Right forelimb (tissue), 1 donor: ENCODE results near the gene RFXAP.
"Not testable (repeated sequence)": the region's sequence is repeated elsewhere in the genome, so short reads cannot be mapped to it uniquely, and the experiment has no call there.

ENCODE experiments used
- DNase-seq: peaks from one replicate; pipeline ENCODE4 v3.0.0-alpha.2; 2018

RFXAP gene, protein sequence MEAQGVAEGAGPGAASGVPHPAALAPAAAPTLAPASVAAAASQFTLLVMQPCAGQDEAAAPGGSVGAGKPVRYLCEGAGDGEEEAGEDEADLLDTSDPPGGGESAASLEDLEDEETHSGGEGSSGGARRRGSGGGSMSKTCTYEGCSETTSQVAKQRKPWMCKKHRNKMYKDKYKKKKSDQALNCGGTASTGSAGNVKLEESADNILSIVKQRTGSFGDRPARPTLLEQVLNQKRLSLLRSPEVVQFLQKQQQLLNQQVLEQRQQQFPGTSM

DNA sequence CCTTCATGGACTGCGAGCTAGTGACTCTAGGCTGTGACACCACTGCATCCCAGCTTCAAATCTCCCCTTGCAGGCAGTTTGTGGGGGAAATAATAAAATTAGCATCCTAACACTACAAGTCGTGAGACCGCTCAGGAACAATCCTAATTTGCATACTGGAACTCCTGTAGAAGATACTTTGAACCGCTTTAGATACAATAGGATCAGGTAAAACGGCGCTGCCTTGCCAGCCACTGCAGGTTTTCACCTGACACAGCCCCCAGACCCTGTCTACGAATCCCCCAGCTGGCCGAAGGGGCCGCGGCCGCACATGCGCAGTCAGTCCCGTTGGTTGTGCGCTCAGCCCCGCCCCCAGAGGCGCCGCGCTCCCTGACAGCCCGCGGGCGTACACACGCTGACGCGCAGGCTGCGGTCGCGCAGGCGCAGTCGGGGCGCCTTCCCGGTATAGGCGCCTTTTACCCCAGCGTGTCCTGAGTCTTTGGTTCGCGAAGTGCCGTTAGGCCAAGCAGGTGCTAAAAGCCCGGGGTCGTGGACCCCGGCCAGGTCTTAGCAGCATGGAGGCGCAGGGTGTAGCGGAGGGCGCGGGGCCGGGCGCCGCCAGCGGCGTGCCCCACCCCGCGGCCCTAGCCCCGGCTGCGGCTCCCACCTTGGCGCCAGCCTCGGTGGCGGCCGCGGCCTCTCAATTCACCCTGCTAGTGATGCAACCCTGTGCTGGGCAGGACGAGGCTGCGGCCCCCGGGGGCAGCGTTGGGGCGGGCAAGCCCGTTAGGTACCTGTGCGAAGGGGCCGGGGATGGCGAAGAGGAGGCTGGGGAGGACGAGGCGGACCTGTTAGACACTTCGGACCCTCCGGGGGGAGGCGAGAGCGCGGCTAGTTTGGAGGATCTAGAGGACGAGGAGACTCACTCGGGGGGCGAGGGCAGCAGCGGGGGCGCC, at the start of gene RFXAP:
Gene RFXAP, plus strand, starts transcription at position 419 of the 935 bp plus-strand sequence. Its CDS starts 136 bp downstream, at position 555.
- peak; percentile 94 for DNase-seq

DNA sequence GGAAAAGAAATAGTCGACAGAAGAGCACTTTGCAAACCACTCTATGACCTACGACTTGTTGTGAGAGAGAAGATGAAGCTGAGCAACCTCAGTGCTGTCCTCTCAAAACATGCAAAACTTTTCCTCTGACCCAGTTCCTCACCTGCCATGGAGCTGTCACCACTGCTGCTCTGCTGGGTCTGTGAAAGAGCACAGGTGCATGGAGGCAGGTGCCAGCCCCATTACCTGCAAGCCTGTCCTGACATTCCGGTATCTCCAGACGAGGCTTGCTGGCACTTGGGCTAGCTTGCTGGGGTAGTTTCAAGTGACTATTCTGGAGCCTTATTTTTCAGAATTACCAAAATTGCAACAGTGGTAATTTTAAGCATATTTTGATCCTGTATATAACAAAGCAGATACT, 49.5 kb upstream of the RFXAP start:
- DNase-seq, result no peak

DNA sequence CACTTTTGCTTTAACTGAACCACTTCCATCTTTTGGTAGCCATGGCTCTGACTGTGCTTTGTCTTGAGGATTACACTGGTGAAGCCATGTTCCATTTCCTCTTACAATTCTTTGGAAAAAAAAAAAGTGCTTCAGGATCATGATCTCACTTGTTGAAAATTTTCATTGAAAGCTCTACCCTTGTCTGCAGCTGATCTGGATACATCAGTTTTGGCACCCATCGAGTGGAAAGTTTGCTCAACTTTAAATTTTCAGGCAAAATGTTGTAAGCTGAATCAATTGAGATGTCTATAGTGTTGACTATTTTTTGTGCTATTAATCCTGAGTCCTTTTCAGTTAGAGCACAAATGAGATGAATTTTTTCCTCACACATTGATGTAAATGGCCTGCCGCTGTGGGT, 48.3 kb upstream of the RFXAP start:
- no peak for DNase-seq

DNA sequence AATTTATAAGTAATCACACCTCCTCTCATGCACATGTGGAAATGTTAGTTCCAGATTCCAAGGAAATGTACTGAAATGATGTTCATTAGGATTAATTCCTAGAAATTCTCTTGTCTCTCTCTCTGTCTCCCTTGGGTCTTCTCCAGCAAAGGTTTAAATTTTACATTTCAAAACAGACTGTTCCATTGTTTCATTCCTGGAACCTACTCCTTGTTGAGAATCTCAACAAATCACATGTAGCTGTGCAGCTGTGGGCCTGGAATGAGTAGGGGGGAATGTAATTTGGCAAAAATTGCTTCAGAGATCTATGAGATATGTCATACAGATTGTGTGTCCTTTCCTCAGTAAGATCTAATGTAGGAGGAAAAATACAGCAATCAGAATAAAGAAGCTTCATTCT, 46.2 kb upstream of the RFXAP start:
- DNase-seq, result no peak

DNA sequence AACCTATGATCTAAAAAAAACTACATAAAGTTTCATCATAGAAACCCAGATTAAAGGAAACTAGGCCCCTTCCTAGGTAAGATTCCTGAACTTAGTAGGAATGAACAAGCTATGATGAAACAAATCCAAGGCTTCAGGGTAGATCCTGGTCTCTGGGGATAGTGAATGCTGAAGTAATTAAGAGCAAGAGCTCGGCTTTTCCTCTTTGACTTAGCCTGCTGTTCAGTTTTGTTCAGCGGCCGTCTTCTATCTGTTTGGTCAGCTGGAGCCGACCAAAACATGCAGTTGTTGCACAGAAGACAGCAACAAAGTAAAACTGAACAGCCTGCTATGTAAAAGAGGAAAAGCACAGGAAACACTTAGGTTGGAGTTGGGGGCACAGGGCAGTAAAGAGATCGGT, 44.1 kb upstream of the RFXAP start:
- no peak for DNase-seq

DNA sequence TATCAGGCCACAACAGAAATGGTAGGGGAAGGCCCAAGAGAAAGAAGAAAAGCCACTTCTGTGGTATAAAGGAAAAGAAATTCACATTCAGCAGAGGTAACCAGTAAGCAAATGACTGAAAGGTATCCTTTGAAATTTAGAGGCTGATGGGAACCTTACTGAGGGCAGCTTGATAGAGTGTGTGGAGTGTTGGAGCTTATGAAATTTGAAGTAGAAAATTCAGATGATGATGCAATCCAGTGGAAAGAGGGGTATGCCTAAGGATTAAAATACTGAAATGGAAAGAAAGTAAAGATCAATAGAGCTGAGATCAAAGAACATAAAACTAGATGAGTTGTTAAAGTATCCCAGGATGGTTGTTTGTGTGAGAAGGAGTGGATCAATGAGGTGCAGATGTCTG, 42.8 kb upstream of the RFXAP start:
- no peak for DNase-seq

DNA sequence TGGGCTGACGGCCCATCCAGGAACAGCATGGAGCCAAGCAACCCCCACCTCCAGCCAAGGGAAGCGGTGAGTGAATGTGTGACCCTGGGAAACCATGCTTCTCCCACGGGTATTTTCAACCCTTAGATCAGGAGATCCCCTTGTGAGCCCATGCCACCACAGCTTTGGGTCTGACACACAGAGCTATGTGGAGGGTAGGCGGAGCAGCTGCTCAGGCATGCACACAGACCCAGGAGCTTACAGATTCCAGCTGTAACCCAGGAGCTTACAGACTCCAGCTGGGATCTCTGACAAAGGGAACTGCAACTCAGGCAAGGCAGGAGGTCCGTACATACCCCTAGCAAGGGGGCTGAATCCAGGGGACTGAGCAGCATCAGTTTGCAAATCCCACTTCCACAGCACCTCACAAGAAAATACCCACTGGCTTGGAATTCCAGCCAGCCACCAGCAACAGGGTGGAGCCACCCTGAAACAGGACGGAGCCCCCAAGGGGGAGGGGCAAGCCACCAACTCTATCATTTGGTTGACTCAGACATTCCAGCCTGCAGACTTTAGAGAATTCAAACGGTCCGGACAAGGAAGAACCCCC, 40.8 kb upstream of the RFXAP start:
- peak; percentile 52 for DNase-seq

DNA sequence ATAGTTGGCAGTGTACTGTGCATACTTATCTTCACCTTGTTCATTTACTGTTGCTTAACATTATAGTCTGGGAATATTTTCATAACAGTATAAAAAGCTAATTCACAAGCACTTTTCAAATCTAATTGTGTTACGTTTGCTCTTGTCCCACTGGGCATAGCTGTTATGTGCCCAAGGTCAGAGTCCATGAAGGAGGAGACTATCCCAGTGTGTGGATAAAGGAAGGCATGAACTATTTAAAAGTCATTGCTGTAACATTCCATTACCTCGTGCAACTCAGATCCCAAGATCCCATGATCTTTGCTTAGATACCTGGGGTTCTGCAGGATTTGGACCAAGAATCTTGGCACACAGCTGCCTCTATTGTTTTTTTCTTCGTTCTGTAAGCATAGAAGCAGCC, 35.1 kb upstream of the RFXAP start:
- DNase-seq, result no peak

DNA sequence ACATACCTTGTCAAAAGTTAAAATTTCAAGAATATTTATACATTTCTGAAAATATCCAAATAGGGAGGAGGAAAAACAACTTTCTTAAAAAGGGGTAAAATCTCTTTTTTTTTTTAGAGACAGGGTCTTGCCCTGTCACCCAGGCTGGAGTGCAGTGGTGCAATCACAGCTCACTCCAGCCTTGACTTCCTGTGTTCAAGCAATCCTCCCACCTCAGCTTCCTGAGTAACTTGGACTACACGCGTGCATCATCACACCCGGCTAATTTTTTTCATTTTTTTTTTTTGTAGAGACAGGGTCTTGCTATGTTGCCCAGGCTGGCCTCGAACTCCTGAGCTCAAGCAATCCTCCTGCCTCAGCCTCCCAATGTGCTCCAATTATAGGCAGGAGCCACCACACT, 32.8 kb upstream of the RFXAP start:
- not testable (repeated sequence) for DNase-seq

DNA sequence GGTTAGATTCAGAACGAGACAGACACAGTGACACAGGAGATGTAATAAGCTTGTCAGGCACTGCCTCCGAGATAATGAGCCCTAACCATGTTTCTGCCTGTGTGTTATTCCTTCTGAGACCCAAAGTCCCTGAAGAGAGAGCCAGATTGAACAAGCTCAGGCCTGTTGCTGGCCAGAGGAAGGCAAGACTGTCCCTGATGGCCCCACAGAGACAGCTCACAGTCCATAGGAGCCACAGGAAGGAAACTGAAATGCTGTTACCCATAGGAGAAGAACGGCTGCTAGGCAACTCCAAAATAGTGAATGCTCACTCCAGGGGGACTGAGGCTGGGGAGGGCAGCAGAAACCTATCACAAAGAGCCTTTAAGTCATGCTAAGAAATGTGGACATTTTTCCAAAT, 31.8 kb upstream of the RFXAP start:
- DNase-seq, result no peak

DNA sequence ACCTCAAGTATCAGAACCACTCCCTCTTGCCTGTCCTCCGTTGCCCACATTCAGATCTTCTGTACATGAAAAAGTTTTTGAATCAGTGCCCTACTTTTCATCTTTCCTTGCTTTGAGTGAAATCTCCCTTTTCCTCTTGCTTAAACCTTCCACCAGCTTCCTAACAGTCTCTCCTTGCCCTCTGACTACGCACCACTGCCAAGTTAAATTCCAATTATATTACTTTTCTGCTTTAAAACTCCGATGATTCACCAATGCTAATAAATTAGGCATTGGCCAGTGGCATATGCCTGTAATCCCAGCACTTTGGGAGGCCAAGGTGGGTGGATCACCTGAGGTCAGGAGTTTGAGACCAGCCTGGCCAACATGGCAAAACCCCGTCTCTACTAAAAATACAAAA, 30.7 kb upstream of the RFXAP start:
- DNase-seq, result no peak

DNA sequence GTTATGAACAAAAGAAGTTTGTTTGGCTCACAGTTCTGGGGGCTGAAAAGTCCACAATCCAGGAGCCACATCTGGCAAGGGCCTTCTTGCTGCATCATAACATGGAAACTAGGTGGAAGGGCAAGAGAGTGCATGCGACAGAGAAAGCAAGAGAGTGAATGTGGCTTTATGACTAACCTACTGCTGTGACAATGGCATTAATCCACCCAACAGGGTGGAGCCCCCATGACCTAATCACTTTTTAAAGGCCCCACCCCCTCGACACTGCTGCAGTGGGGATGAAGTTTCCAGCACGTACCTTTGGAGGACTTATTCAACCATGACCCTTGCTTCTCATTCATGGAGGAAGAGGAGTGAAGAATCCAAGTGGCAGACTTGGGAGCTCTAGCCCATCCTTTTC, 30.0 kb upstream of the RFXAP start:
- DNase-seq, result no peak

DNA sequence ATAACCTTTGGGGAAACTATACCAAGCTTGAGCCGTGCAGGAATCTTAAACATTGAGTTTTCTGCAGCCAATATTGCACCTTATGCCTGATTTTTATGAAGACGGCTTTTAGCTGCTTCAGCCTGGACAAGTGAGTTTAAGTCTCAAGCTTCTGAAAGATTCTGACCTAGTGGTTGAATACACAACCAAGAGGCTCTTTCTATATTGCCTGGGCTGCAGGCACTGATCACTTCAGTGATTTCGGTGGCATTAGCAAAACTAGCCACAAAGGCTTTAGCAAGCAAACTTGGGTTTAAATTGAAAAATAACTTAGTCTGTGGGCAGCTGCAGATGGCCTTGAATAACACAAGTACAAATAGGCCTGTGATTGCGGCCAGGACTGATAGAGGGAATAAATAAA, 29.3 kb upstream of the RFXAP start:
- DNase-seq, result no peak

DNA sequence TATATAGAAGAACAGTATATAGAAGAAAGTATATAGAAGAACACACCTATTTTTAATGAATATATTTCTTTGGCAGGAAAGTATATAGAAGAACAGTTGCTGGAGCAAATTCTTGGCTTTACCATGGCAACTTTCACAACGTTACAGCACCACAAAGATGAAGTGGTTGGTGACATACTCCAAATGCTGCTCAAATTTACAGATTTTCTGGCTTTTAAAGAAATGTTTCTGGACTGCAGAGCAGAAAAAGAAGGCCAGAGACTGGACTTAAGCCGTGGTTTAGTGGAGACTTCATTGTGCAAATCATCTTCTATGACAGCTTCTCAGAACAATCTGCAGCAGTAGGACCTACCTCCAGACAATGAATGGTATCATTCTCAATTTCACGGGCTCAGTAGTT, 24.3 kb upstream of the RFXAP start:
- DNase-seq, result no peak

DNA sequence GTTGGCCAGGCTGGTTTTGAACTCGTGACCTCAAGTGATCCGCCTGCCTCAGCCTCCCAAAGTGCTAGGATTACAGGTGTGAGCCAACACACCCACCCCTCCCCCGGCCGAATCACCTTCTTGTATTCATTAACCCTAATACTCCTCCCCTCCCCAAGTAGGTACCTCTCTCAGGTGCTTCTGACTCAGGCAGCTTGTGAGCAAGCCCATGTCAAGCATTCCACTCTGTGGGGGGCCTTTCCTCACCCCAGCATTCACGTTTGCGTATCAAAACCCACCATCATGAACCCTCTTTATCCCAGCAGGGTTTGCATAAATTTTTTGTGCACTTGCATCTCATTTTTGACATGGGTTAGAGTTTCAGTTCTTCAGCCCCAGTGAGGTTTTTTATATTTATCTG, 23.6 kb upstream of the RFXAP start:
- no peak for DNase-seq

DNA sequence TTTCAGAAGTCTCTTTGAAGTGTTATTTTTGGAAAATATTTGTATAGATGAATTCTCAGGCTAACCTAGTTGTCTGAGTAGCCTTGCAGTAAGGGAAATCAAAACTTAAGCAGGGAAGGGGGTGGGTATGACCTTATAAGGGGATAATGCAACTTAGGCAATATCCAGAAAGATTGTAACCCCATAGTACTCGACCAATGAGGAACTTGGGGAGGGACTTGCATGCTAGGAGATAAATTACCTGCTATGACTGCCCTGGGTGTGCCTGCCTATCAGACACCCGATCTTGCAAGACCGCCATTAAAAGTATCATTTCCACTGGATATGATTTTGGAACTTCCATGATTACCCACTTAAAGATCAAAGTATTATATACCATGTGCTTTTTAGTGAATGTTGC, 23.0 kb upstream of the RFXAP start:
- DNase-seq, result no peak

DNA sequence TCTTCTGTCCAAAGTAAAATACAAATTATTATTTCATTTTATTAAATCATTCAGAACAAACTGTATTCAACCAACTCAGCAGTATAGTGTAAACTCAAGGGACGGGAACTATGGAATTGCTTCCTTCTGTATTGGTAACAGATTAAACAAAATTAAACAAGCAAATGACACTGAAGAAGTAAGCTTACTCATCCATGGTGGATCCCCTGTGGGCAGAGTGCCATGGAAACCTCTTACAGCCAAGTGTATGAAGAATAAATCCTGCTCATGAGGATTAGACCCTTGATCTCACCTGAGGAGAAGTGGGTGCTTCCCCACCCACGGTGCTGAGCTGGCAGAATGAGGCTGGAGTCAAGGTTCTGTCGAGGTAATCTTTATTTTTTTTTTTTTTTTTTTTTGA, 18.0 kb upstream of the RFXAP start:
- DNase-seq, result no peak

DNA sequence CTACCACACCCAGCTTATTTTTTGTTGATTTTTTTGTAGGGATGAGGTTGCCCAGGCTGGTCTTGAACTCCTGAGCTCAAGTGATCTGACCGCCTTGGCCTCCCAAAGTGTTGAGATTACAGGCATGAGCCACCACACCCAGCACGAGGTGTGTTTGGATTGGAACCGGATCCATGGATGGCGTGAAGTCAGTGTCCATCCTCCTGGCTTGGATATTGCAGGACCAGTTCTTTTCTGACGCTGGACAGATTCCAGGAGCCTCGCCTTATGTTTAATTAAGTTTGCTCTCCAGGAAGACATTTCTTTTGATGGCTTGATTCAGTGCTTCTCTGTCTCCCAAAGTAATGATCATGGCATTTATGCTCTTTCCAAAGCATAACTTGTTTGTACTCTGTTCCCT, 14.4 kb upstream of the RFXAP start:
- no peak for DNase-seq

DNA sequence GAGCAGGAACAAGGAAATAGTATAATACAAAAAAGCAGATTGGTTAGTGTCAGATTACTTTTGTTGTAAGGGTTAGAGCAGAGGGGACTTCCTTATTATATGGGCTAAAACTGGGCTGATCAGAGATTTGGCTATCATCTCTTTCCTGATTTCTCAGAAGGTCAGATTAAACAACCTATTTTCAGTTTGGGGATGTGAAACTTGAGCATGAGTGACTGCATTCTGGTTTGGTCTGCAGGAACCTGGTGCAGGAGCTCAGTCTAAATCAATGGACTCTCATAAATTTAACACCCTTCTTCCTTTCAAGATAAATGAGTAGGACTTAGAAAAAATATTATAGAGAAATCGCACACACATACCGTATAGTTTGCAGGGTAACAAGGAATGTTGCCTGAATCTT, 12.9 kb upstream of the RFXAP start:
- no peak for DNase-seq

DNA sequence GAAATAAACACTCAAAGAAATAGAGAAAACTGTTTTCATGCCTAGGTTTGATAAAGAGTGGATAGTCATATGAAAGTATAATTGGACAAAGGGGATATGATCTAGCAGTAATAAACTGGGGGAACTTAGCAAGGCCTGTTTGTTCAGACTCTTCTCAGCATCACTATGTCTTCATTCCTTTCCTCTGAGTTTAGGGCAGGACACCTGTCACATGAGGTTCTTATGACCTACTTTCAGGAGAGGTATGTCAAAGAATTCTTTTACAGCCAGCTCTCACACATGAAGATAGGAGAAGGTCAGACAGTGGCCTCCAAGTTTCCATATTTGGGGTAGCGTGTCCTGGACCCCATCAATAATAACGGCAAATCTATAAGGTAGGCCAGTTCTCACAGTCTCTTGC, 11.4 kb upstream of the RFXAP start:
- DNase-seq, result no peak

DNA sequence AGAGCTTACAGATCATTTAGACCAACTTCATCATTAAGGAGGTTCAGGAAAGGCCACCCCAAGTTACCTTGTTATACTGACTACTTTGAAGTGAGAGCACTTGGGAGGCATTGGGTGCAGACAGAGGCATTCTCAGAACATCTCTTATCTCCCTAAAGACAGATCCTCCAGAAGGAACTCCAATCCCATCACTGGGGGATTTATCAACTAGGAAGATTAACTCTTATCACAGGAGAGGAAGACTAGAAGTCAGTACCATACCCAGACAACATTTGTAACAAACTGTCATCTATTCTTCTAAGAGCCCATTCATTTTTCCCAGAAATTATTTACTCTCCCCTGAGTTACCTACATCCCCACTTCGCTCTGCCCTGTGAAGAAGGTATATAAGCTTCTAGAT, 5.8 kb upstream of the RFXAP start:
- no peak for DNase-seq

DNA sequence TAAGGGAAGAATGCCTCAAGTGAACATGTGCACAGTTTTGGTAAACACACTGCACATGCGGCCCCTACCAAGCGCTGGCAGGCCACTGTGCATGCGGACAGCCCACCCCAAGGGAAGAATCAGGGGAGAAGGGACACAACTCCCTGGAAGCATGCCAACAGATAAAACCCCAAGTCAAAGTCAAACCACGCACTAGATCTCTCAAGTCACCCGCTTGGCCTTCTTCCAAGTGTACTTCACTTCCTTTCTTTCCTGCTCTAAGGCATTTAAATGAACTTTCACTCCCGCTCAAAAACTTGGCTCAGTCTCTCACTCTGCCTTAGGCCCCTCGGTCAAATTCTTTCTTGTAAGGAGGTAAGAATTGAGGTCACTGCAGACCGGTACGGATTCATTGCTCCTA, 4.6 kb upstream of the RFXAP start:
- DNase-seq, result no peak

DNA sequence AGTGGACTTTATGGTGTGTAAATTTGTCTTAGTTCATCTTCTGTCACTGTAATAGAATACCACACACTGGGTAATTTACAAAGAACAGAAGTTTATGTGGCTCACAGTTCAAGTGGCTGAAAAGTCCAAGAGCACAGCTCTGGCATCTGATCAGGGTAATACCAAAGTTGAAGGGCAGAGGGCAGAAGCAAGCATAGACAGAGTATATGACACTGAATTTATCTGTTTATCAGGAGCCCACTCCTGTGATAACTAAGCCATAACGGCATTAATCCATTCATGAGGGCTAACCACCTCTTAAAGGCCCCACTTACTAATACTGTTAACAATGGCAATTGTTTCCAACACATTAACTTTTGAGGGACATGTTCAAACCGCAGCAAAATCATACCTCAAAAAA, 4.0 kb upstream of the RFXAP start:
- no peak for DNase-seq
